Activated CD4-positive, alpha-beta T cell treated with anti-CD3 and anti-CD28 coated beads, Interleukin-2, amount 50 U/mL, for 48 hours (primary cell): ENCODE results near the gene PGR.

Source experiments
- DNase-seq, 2 experiments: peaks; one replicate each; pipeline ENCODE4 v3.0.0-alpha.2; 2020

The PGR gene

GRCh38 chr11:101129203-101129943 lies at the start of gene PGR:
TSS of gene PGR (minus strand) at chr11:101129813. CDS start at chr11:101129070, 743 bp downstream.
- no peak for DNase-seq

- DNase-seq, result no peak
Observed at GRCh38 chr11:101176381-101176780, 46.8 kb upstream of the PGR start.

- no peak for DNase-seq
Observed at GRCh38 chr11:101169944-101170343, 40.3 kb upstream of the PGR start.

GRCh38 chr11:101166038-101166437 lies 36.4 kb upstream of the PGR start:
- DNase-seq, result no peak

GRCh38 chr11:101158119-101158518 lies 28.5 kb upstream of the PGR start:
- no peak for DNase-seq

- DNase-seq, result no peak
Observed at GRCh38 chr11:101138245-101138930, 8.8 kb upstream of the PGR start.

GRCh38 chr11:101133190-101133589 lies 3.6 kb upstream of the PGR start:
- no peak for DNase-seq

- no peak for DNase-seq
Observed at GRCh38 chr11:101128571-101129202, 926 bp downstream of the PGR start.

- DNase-seq, result no peak
Observed at GRCh38 chr11:101127699-101128570, 1.7 kb downstream of the PGR start.

GRCh38 chr11:101127197-101127698 lies 2.4 kb downstream of the PGR start:
- no peak for DNase-seq

- no peak for DNase-seq
Observed at GRCh38 chr11:101126551-101127196, 2.9 kb downstream of the PGR start.

GRCh38 chr11:101115671-101116160 lies 13.9 kb downstream of the PGR start:
- DNase-seq, result no peak

- DNase-seq, result no peak
Observed at GRCh38 chr11:101113540-101113939, 16.1 kb downstream of the PGR start.

GRCh38 chr11:101104716-101105115 lies 24.9 kb downstream of the PGR start:
- DNase-seq, result no peak

- DNase-seq, result no peak
Observed at GRCh38 chr11:101103433-101103832, 26.2 kb downstream of the PGR start.

GRCh38 chr11:101100601-101101000 lies 29.0 kb downstream of the PGR start:
- no peak for DNase-seq

GRCh38 chr11:101096036-101096704 lies 33.4 kb downstream of the PGR start:
- no peak for DNase-seq

GRCh38 chr11:101091781-101092180 lies 37.8 kb downstream of the PGR start:
- DNase-seq, result no peak

GRCh38 chr11:101090679-101091270 lies 38.8 kb downstream of the PGR start:
- DNase-seq, result no peak

GRCh38 chr11:101083335-101083734 lies 46.3 kb downstream of the PGR start:
- DNase-seq, result no peak

- DNase-seq, result no peak
Observed at GRCh38 chr11:101082813-101083212, 46.8 kb downstream of the PGR start.
